GM13976 (cell line): ENCODE measurements around the gene TMEM81.

Experiments
- DNase-seq: peaks from one replicate; pipeline ENCODE4 v3.0.0; 2012; ENCODE audit warnings: low spot score
- in situ Hi-C: fragments of 300-500 bp; cut with MboI; formaldehyde crosslinking; loops from one replicate; pipeline ENCODE4 v1.12.0; 2022; ENCODE audit warnings: low sequenced_read_pairs, mixed read lengths, inconsistent platforms; ENCODE audit not compliant: unreplicated experiment
- TF ChIP-seq, protein P1 (sequence below): IDR thresholded peaks from 2 replicates; pipeline ENCODE4 v1.5.1; 2012; ENCODE audit warnings: borderline replicate concordance, mild to moderate bottlenecking; ENCODE audit not compliant: insufficient read depth; ENCODE audit errors: extremely low read depth, missing control alignments, control extremely low read depth

The TMEM81 gene

DNA sequence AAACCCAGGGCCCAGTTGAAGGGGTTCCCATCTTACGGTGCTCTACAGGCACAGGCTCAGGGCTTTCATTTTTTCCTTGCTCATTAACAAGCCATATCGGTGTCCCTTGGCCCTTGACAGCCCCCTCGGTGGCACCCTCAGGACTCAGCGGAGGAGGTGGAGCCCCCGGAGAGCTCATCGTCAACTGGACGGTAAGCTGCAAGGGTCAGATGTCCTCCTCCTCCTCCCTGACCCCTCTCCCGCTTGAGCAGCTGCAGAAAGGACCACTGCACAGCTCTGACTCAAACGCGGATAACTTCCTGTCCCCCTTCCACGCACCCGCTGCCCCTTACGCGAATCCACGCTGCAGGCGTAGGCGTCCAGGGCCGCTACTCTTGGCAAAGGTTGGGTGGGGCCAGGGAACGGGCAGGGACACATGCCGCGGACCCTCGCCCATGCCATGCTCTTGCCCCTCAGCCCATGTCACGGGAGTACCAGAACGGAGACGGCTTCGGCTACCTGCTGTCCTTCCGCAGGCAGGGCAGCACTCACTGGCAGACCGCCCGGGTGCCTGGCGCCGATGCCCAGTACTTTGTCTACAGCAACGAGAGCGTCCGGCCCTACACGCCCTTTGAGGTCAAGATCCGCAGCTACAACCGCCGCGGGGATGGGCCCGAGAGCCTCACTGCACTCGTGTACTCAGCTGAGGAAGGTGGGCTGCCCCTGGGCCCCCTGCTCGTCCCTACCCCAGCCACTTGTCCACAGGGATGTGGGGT, 14.7 kb downstream of the TMEM81 start:
- TF ChIP-seq, protein P1, sequence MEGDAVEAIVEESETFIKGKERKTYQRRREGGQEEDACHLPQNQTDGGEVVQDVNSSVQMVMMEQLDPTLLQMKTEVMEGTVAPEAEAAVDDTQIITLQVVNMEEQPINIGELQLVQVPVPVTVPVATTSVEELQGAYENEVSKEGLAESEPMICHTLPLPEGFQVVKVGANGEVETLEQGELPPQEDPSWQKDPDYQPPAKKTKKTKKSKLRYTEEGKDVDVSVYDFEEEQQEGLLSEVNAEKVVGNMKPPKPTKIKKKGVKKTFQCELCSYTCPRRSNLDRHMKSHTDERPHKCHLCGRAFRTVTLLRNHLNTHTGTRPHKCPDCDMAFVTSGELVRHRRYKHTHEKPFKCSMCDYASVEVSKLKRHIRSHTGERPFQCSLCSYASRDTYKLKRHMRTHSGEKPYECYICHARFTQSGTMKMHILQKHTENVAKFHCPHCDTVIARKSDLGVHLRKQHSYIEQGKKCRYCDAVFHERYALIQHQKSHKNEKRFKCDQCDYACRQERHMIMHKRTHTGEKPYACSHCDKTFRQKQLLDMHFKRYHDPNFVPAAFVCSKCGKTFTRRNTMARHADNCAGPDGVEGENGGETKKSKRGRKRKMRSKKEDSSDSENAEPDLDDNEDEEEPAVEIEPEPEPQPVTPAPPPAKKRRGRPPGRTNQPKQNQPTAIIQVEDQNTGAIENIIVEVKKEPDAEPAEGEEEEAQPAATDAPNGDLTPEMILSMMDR, result no peak
- in situ Hi-C loops, result no loop called here
- no peak for DNase-seq

DNA sequence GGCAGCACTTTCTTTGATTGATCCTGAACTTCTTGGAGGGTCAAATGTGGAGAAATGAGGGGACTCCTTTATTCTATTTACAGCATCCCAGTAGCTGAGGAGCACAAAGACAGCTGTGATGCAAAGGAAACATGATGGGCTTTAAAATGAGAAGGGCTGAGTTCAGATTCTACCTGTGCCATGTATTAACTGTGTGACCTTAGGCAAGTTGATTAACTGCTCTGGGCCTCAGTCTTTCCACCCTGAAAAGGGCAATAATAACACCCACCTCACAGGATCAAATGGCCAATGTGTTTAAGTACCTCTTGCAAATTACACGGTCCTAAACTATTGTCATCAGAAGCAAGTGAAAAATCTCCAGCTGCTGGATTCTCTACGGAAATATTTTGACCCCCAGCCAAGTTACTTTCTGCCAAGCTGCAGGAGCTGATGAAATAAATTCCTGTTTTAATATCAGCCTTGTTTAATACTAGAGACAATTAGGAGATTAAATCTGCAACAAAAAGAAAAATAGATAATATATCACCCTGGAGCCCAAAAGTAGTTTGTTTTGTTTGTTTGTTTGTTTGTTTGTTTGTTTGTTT, 15.7 kb downstream of the TMEM81 start:
- TF ChIP-seq, protein P1, result no peak
- in situ Hi-C loops, result no loop called here
- DNase-seq, result no peak

DNA sequence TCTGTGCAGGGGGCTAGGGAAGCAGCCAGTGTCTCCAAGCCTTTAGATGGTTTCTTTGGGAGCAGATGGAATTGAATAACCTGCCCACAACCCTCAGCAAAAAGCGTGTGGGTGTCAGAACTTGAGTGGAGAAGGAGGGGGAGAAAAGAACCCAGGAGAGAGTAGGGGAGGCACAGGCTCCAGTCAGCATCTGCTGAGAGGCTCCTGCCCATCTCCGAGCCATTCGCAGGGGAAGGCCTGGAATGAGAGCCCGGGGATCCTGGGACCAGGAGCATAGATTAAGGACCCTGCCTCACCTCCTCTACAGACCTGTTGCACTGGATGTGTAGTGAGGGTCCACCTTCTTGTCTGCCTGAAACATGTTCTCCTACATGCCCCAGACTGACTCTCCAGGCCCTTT, 16.3 kb downstream of the TMEM81 start:
- TF ChIP-seq, protein P1, result no peak
- no peak for DNase-seq
- in situ Hi-C loops, result no loop called here

DNA sequence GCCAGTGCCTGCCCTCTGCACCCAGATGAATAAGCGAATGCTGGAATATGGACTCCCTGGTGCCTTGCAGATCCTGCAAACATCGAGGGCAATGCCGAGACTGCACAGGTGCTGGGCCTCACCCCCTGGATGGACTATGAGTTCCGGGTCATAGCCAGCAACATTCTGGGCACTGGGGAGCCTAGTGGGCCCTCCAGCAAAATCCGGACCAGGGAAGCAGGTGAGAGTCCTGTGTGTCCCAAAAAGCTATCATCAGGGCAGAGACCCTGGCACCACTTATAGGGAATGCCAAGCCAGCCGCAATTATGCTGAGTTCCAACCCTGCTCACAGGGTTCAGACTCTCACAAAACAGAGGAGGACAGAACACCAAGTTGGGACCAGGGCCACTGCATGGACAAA, 17.2 kb downstream of the TMEM81 start:
- in situ Hi-C loops, result no loop called here
- TF ChIP-seq, protein P1, result no peak
- no peak for DNase-seq

DNA sequence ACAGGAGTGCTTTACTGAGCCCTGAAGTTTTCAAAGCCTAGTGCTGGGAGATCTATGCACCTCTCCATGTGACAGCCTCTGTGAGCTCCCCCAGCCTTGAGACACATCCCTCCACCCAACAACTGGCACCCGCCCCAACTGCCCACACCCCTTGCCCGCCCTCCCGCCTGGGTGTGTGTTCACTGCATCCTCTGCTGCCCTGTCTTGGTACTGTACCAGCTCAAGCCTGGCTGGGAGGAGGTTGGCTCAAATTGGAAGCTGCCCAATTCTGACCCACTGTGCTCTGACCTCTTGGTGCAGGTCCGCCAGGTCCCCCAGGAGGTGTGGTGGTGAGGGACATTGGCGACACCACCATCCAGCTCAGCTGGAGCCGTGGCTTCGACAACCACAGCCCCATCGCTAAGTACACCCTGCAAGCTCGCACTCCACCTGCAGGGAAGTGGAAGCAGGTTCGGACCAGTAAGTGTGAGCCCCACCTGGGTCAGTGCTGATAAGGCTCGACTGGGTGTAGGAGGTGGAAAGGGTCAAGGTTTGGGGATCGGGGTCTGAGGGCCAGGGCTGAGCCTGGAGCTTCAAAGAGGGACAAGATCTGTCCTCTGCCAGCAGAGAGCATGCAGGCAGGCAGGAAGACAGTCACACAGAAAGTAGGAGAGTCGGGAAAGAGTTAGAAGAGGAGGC, 18.0 kb downstream of the TMEM81 start:
- in situ Hi-C loops, result no loop called here
- TF ChIP-seq, protein P1, result no peak
- no peak for DNase-seq

DNA sequence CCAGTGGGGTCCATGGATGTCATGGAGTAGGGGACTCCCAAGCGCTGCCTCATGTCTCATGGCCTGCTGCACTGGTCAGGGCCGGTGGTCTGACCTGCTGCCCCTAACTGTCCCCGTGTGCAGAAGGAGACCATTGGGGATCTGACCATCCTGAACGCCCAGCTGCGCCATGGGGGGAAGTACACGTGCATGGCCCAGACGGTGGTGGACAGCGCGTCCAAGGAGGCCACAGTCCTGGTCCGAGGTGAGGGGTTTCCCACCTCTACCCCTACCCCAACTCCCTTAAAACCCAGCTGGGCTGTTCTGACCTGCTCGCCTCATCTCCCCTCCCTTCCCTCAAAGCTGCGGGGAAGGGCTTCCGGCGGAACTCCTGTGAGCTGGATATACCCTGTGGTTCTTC, 18.6 kb downstream of the TMEM81 start:
- no peak for DNase-seq
- in situ Hi-C loops, result no loop called here
- TF ChIP-seq, protein P1, result no peak
